Activated CD4-positive, alpha-beta T cell treated with anti-CD3 and anti-CD28 coated beads for 4 hours (primary cell): ENCODE measurements around the gene CD164L2.

Experiments
- DNase-seq, 2 donors: peaks; one replicate each; pipeline ENCODE4 v3.0.0-alpha.2; 2020

CD164L2 gene

GRCh38 chr1:27381969-27382762, 967 bp downstream of the CD164L2 start:
- no peak for DNase-seq

GRCh38 chr1:27380766-27381733, 2.1 kb downstream of the CD164L2 start:
- DNase-seq = no peak

- DNase-seq = no peak
Observed at GRCh38 chr1:27380224-27380623, 2.9 kb downstream of the CD164L2 start.

DNA sequence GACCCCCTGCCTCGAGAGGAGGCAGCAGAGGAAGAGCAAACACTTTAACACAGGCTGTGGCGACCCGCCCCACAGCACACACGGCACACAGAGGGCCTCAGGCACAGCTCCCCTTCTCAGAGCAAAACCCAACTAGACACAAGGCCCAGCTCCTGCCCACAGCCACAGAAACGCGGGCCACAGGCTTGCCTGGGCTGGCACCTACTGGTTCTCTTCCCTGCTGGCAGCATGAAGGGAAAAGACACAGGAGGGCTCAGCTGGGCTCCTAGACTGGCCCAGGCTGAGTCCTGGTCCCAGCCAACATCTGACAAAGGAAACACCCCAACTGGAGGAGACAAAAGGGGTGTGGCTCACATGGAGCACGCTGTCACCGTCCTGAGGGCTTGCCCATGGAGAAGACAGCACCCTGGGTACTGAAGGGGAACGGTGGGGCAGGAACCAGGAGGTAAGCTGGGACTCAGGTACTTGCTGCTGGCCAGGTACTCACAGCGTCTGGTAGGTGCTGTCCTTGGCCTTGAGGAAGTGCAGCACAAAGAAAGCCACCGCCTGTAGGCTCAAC, 3.5 kb downstream of the CD164L2 start:
- no peak for DNase-seq

GRCh38 chr1:27377760-27378495, 5.2 kb downstream of the CD164L2 start:
- DNase-seq = no peak

- DNase-seq = no peak
Observed at GRCh38 chr1:27374362-27375086, 8.6 kb downstream of the CD164L2 start, which contains the start of gene FCN3. FCN3 (minus strand) TSS chr1:27374824; CDS start chr1:27374818, 6 bp downstream.

DNA sequence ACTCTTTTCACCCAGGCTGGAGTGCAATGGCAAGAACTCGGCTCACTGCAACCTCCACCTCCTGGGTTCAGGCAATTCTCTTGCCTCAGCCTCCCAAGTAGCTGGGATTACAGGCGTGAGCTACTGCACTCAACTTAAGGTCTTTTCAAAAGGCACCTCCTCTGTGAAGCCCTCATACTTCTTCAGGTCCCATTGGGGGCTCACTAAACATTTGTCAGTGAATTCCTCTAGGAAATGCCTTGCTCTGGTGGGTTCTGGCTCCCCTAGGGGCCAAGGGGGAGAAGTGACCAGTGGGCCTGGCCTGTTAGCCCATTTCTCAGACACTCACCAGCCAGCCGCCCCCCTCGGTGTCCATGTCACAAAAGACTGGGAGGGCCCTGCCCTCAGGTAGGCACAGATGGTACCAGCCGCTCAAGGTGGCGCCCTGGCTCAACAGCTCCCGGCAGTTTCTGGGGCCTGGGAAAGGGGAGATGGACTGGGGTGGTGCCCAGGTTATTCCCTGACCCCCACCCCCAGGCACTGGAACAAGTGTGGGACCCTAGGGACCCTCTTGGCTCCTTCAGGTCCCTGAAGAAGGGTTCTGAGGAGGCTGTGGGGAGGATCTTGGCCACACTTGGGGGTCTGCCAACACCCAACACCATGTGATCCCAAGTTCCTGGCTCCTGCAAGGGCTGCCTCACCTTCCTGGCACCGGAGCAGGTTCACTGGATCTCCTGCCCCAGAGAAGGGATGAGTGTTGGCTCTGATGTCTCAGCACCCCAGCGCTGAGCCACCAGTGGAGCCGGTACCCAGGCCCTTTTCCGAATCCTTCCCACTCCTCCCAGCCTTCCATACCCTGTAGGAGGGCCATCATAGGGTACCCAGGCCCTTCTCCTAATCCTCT, 10.1 kb downstream of the CD164L2 start:
- no peak for DNase-seq

DNA sequence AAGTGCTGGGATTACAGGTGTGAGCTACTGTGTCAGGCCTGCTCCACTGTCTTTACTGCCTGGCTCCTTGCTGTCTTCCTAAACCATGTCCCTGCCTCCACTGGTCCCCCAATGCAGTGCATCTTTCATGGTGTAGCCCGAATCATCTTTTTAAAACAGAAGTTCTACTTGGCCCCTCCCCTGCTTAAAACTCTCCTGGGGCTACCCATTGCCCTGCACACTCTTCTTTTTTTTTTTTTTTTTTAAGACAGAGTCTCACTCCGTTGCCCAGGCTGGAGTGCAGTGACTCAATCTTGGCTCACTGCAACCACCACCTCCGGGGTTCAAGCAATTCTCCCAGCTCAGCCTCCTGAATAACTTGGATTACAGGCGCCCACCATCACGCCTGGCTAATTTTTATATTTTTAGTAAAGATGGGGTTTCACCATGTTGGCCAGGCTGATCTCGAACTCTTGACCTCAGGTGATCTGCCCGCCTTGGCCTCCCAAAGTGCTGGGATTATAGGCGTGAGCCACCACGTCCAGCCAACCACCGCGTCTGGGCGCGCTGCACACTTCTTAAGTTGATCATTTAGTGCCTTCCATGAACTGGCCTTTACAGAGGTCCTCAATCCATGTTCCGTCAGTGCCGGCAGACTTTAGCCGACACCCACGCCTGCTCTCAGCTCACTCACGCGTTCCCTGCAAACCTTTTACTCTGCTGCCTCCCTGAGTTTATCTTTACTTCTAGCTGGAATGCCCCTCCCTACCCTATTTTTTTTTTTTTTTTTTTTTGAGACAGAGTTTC, 10.9 kb downstream of the CD164L2 start:
- DNase-seq = no peak

GRCh38 chr1:27368869-27369582, 14.1 kb downstream of the CD164L2 start:
- DNase-seq = no peak

- no peak for DNase-seq
Observed at GRCh38 chr1:27367160-27367650, 15.9 kb downstream of the CD164L2 start.

GRCh38 chr1:27366411-27367159, 16.5 kb downstream of the CD164L2 start, which contains the start of gene MAP3K6:
MAP3K6 (minus strand) TSS chr1:27366961; CDS start chr1:27366597, 364 bp downstream.
- peak in 1 of 2 donors; percentile 26 for DNase-seq

DNA sequence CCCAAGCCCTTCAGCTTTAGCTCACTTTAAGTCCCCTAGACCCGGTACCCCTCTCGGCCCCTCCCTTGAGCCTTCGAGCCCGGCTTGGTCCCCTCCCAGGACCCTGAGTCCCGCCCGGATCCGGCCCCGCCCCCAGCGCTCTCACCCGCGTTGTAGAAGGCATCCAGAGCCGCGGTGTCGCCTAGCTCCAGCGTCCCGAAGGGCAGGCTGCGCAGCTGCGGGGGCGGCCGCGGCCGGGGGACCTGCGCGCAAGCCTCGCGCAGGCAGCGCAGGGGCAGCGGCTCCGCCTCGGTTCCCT, 17.1 kb downstream of the CD164L2 start:
- peak; percentile 62 to 63 for DNase-seq

DNA sequence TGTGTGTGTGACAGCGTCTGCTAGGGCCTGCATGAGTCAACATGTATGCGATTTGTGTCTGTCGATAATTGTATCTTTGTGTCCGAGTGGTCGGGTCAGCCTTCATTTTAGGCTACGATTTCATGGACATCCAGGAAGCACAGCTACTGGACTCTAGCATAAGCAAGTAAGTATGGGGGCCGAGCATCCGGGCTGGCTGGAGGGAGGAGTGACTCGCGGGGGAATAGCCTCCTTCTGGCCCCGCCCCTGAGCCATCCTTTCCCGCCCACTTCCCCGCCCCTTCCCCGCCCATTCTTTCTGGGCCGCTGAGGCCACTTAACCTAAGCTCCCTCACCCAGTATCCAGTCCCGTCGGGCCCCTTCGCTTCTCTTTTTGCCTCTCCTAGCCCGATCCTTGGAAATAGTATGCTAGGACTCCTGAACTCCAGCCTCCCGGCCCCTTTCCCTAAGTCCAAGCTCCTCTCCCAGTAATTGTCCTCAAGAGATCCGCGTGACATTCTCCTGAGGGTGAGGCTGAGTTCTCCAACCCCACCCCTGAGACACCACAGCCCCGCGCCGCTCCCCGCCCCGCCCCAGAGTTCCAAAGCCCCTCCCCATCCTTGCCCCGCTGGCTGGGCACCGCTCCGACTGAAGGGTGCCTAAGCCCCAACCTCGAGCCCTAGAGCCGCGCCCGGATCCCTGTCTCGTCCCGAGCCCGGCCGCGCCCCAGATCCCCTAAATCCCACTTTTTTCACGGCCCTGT, 17.6 kb downstream of the CD164L2 start:
- peak; percentile 75 for DNase-seq

- no peak for DNase-seq
Observed at GRCh38 chr1:27364696-27365371, 18.3 kb downstream of the CD164L2 start.

- no peak for DNase-seq
Observed at GRCh38 chr1:27363766-27364695, 19.1 kb downstream of the CD164L2 start.

- no peak for DNase-seq
Observed at GRCh38 chr1:27361553-27361952, 21.6 kb downstream of the CD164L2 start.
